B cell (primary cell): ENCODE results near the gene DCUN1D4.

ENCODE experiments used
- EZH2 ChIP-seq: IDR thresholded peaks from 2 replicates; pipeline ENCODE4 v1.6.1; 2012; ENCODE audit warnings: borderline replicate concordance, low read depth, mild to moderate bottlenecking, moderate library complexity, low read length; ENCODE audit not compliant: insufficient read depth, poor library complexity, severe bottlenecking
- TF ChIP-seq, protein P1 (sequence below): fragments of 200-600 bp; IDR thresholded peaks from one replicate; pipeline ENCODE4 v1.8.0; 2022; ENCODE audit warnings: antibody characterized with exemption, mild to moderate bottlenecking

DNA sequence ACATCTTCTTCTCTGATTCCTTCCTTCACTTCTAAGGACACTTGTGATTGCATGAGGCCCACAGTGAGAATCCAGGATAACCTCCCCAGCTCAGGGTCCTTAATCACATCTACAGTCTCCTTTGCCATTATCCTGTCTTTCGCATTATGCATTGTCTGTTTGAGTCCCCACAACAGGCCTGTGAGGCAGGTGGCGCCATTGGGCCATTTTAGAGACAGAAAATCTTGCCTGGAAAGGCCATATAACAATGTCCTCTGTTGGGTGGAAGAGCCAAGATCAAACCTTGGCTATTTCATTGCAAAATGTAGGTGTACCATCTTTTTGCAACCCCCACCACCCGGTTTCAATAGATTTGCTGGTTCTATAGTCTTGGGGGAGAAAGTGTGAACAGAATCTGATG, 11.8 kb upstream of the DCUN1D4 start:
- no peak for TF ChIP-seq EZH2
- TF ChIP-seq, protein P1, sequence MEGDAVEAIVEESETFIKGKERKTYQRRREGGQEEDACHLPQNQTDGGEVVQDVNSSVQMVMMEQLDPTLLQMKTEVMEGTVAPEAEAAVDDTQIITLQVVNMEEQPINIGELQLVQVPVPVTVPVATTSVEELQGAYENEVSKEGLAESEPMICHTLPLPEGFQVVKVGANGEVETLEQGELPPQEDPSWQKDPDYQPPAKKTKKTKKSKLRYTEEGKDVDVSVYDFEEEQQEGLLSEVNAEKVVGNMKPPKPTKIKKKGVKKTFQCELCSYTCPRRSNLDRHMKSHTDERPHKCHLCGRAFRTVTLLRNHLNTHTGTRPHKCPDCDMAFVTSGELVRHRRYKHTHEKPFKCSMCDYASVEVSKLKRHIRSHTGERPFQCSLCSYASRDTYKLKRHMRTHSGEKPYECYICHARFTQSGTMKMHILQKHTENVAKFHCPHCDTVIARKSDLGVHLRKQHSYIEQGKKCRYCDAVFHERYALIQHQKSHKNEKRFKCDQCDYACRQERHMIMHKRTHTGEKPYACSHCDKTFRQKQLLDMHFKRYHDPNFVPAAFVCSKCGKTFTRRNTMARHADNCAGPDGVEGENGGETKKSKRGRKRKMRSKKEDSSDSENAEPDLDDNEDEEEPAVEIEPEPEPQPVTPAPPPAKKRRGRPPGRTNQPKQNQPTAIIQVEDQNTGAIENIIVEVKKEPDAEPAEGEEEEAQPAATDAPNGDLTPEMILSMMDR, result peak; percentile 69
